ENCODE measurements around the gene IKBKE.

DNA sequence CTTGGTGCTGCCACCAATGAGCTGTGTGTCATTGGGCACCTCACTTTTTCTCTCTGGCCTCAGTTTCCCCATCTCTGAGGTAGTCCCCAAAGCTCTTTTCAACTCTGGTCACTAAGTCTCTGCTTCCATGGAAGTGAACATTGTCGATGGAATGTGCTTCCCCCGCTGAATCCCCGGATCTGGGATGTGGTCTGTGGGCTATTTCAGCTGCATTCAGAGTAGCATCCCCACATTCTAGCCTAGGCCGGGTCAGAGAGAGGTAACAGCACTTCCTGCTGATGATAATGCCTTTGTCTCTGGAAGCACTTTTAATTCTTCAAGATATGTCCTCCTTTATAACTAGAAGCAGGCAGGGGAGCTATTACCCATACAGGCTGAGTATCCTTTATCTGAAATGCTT, 66.9 kb downstream of the IKBKE start:
- TF ChIP-seq POLR2A (IDR thresholded peaks at IDR 0.05; ENCODE audit: low read depth, low read length) (no peak), POLR2AphosphoS5 (IDR thresholded peaks at IDR 0.05; ENCODE audit: low read depth, low read length) (no peak), PAX5 (IDR thresholded peaks at IDR 0.05; ENCODE audit: insufficient read depth, low read length, severe bottlenecking) (no peak), TAF1 (IDR thresholded peaks at IDR 0.05; ENCODE audit: low read depth, low read length) (no peak), SPI1 (IDR thresholded peaks at IDR 0.05; ENCODE audit: low read depth, low read length) (no peak)
